GM12891 (cell line): ENCODE results near the gene FTO.

Experiments used
- POLR2A ChIP-seq: IDR thresholded peaks from 2 replicates; pipeline ENCODE4 v1.6.1; 2011; ENCODE audit warnings: low read depth, low read length, control low read depth
- POLR2AphosphoS5 ChIP-seq: IDR thresholded peaks from 2 replicates; pipeline ENCODE4 v1.6.1; 2011; ENCODE audit warnings: low read depth, low read length, control low read depth
- POU2F2 ChIP-seq: IDR thresholded peaks from 2 replicates; pipeline ENCODE4 v1.6.1; 2011; ENCODE audit warnings: low read depth, mild to moderate bottlenecking, control low read depth, low read length, moderate library complexity
- TAF1 ChIP-seq: IDR thresholded peaks from 2 replicates; pipeline ENCODE4 v1.6.1; 2011; ENCODE audit warnings: low read depth, low read length, control low read depth

DNA sequence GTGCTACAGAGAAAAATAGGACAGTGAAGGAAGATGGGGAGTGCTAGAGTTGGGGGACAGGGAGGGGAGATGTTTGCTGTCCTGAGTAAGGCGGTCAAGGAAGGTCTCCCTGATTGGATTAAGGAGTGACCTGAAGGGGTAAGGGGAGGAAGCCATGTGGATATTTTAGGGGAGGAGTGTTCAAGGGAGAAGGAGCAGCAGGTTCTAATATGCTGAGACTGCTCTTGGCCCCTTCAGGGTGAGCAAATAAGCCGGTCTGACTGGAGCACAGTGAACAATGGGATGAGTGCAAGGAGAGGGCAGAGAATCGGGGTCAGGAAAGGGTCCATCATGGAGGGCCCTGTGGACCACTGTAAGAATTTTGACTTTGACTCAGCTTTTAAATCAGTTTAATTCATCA lies 393.8 kb downstream of the FTO start:
- no peak for TF ChIP-seq POLR2AphosphoS5
- no peak for TF ChIP-seq POLR2A
- TF ChIP-seq TAF1, result no peak
- TF ChIP-seq POU2F2, result no peak
